MCF 10A (cell line): ENCODE data around the gene ADAMTSL4. TPM values are rescaled to one million over a fixed set of nuclear protein-coding genes. Genes with fewer than 3 reads are reported as not detected.
"Not testable (repeated sequence)": the region's sequence is repeated elsewhere in the genome, so short reads cannot be mapped to it uniquely, and the experiment has no call there.

ENCODE experiments used
- BruUV-seq: library from RNA; stranded (reverse); fragments of 400-500 nt; replicated peaks from 2 replicates; lab custom pipeline; 2021; lab: Mats Ljungman, UMichigan
- CTCF ChIA-PET: fragments of 300-600 bp; sonication (Branson Sonifier 250); formaldehyde crosslinking; extraction: SDS; loops from one replicate; lab custom pipeline; 2021; ENCODE audit warnings: antibody characterized with exemption, inconsistent platforms; lab: Yijun Ruan, JAX
- POLR2A ChIA-PET: fragments of 300-600, 350-650 bp; sonication (Branson Sonifier 250); formaldehyde crosslinking; extraction: SDS; loops from one replicate; lab custom pipeline; 2020; ENCODE audit warnings: antibody characterized with exemption, inconsistent platforms; lab: Yijun Ruan, JAX
- DNase-seq: peaks from one replicate; pipeline ENCODE4 v3.0.0-alpha.2; 2018; ENCODE audit not compliant: unreplicated experiment
- H3K27ac Mint-ChIP-seq: one replicate; pipeline ENCODE4 v1.8.0; 2022; ENCODE audit warnings: mild to moderate bottlenecking, low read depth, mixed read lengths; ENCODE audit not compliant: unreplicated experiment
- H3K27me3 Mint-ChIP-seq: one replicate; pipeline ENCODE4 v1.8.0; 2022; ENCODE audit warnings: mixed read lengths; ENCODE audit not compliant: insufficient read depth, unreplicated experiment
- H3K36me3 Mint-ChIP-seq: one replicate; pipeline ENCODE4 v1.8.0; 2022; ENCODE audit warnings: mild to moderate bottlenecking, moderate library complexity, mixed read lengths; ENCODE audit not compliant: insufficient read depth, unreplicated experiment
- H3K4me1 Mint-ChIP-seq: one replicate; pipeline ENCODE4 v1.8.0; 2022; ENCODE audit warnings: mixed read lengths; ENCODE audit not compliant: insufficient read depth, unreplicated experiment
- H3K4me3 Mint-ChIP-seq: one replicate; pipeline ENCODE4 v1.8.0; 2022; ENCODE audit warnings: mild to moderate bottlenecking, moderate library complexity, mixed read lengths; ENCODE audit not compliant: unreplicated experiment
- H3K9me3 Mint-ChIP-seq: one replicate; pipeline ENCODE4 v1.8.0; 2022; ENCODE audit warnings: mixed read lengths; ENCODE audit not compliant: unreplicated experiment
- CTCF ChIP-seq: fragments of 200-600 bp; IDR thresholded peaks from one replicate; pipeline ENCODE4 v1.8.0; 2022; ENCODE audit warnings: antibody characterized with exemption, mild to moderate bottlenecking; ENCODE audit not compliant: unreplicated experiment
- intact Hi-C: fragments of 100-400 bp; cut with micrococcal nuclease; formaldehyde crosslinking; loops from 2 replicates; pipeline ENCODE4 v1.14.1; 2022
- total RNA-seq: library from RNA; stranded (reverse); gene quantifications from 2 replicates; pipeline ENCODE4 v1.2.3, GENCODE V29; 2022

The ADAMTSL4 gene
- total RNA-seq, 1 experiment from 2014 or later, result 9.6 TPM

GRCh38 chr1:150564051-150564991, 15.1 kb downstream of the ADAMTSL4 start:
- BruUV-seq, result no TSS peak
- DNase-seq, result peak; percentile 77
- H3K36me3 Mint-ChIP-seq, result peaks cover 56% of the 10 kb centered on the region
- TF ChIP-seq CTCF, result no peak
- no peaks in the 10 kb centered on the region for H3K27me3 Mint-ChIP-seq
- intact Hi-C loops, result loop anchor here (5.0 kb wide), 3 partner anchors 307 to 498 kb away; partner anchors contain the start of genes CA14, MINDY1, MLLT11 and PRUNE1
- no peaks in the 10 kb centered on the region for H3K9me3 Mint-ChIP-seq
- CTCF ChIA-PET, result interaction anchor here (0.5 to 9.8 kb wide), 14 partner anchors 11 to 416 kb away, joined by 3 to 245 read pairs (median 4); partner anchors contain the start of genes GOLPH3L and MCL1
- peak overlapping the region; percentile 74 for H3K4me3 Mint-ChIP-seq
- peak overlapping the region; percentile 99 for H3K27ac Mint-ChIP-seq
- H3K4me1 Mint-ChIP-seq, result peaks cover 75% of the 10 kb centered on the region
- POLR2A ChIA-PET, result interaction anchor here (0.5 to 27.7 kb wide), 24 partner anchors 6 to 977 kb away, joined by 3 to 1801 read pairs (median 4); partner anchors contain the start of genes ADAMTSL4, APH1A, ARNT and ENSA

- ChIA-PET POLR2A (interaction anchor here (0.6 to 27.7 kb wide), 14 partner anchors 5 to 976 kb away, joined by 3 to 1801 read pairs (median 4); partner anchors contain the start of genes ADAMTSL4, ENSA, GOLPH3L and MCL1), CTCF (interaction anchor here (0.5 to 9.8 kb wide), 11 partner anchors 9 to 783 kb away, joined by 3 to 245 read pairs (median 4); partner anchors contain the start of gene MCL1)
- BruUV-seq, intact Hi-C loops, H3K27me3 Mint-ChIP-seq, H3K9me3 Mint-ChIP-seq: not testable (repeated sequence)
- peaks cover 56% of the 10 kb centered on the region for H3K36me3 Mint-ChIP-seq
- peak overlapping the region; percentile 22 for H3K4me3 Mint-ChIP-seq
- peaks cover 79% of the 10 kb centered on the region for H3K4me1 Mint-ChIP-seq
- H3K27ac Mint-ChIP-seq, result peak overlapping the region; percentile 99
- peak; percentile 23 for DNase-seq
Observed at GRCh38 chr1:150565240-150565991, 16.2 kb downstream of the ADAMTSL4 start.

- no TSS peak for BruUV-seq
- POLR2A ChIA-PET, result interaction anchor here (0.6 to 27.7 kb wide), 19 partner anchors 4 to 805 kb away, joined by 3 to 1801 read pairs (median 5); partner anchors contain the start of genes ADAMTSL4, ENSA, GOLPH3L and MCL1
- CTCF ChIA-PET, result interaction anchor here (0.6 to 9.8 kb wide), 6 partner anchors 8 to 295 kb away, joined by 3 to 203 read pairs (median 4); no protein-coding TSS in a partner anchor
- no peak for TF ChIP-seq CTCF
- peaks cover 70% of the 10 kb centered on the region for H3K4me1 Mint-ChIP-seq
- peak overlapping the region; percentile 99 for H3K27ac Mint-ChIP-seq
- intact Hi-C loops, result no loop called here
- H3K9me3 Mint-ChIP-seq, result no peaks in the 10 kb centered on the region
- peak; percentile 17 for DNase-seq
- peak overlapping the region; percentile 52 for H3K4me3 Mint-ChIP-seq
- no peaks in the 10 kb centered on the region for H3K27me3 Mint-ChIP-seq
- H3K36me3 Mint-ChIP-seq, result peaks cover 56% of the 10 kb centered on the region
Observed at GRCh38 chr1:150566589-150567340, 17.6 kb downstream of the ADAMTSL4 start.

- H3K4me1 Mint-ChIP-seq, result peaks cover 67% of the 10 kb centered on the region
- no peaks in the 10 kb centered on the region for H3K9me3 Mint-ChIP-seq
- TF ChIP-seq CTCF, result no peak
- ChIA-PET POLR2A (interaction anchor here (0.6 to 27.7 kb wide), 29 partner anchors 4 to 892 kb away, joined by 3 to 1801 read pairs (median 5); partner anchors contain the start of genes ADAMTSL4, APH1A, ENSA and FALEC), CTCF (interaction anchor here (0.6 to 2.7 kb wide), 7 partner anchors 7 to 129 kb away, joined by 3 to 16 read pairs (median 5); partner anchors contain the start of gene MCL1)
- intact Hi-C loops, result no loop called here
- H3K27ac Mint-ChIP-seq, result peak overlapping the region; percentile 99
- peaks cover 57% of the 10 kb centered on the region for H3K36me3 Mint-ChIP-seq
- BruUV-seq, result no TSS peak
- H3K27me3 Mint-ChIP-seq, result no peaks in the 10 kb centered on the region
- no peak for DNase-seq
- peak overlapping the region; percentile 52 for H3K4me3 Mint-ChIP-seq
Observed at GRCh38 chr1:150567341-150567716, 18.1 kb downstream of the ADAMTSL4 start.
